ENCODE measurements around the gene LRRC61.

The LRRC61 gene

GRCh38 chr7:150371996-150372270, 48.8 kb downstream of the LRRC61 start:
- no peaks in the 10 kb centered on the region for H3K4me1 ChIP-seq (ENCODE audit: control insufficient read depth, insufficient read depth, low read length)
- no peak overlapping the region for H3K27ac ChIP-seq (ENCODE audit: extremely low read depth, low read depth, low read length)
- ChIA-PET POLR2A (no interaction called here), CTCF (interaction anchor here (0.6 kb wide), 1 partner anchor 647 kb away, joined by 4 read pairs; no protein-coding TSS in a partner anchor)
- H3K36me3 ChIP-seq (ENCODE audit: control insufficient read depth in 2 of 2, insufficient read depth in 1 of 2, low read length in 2 of 2) = peaks cover 0 to 52% of the 10 kb centered on the region in 2 experiments; a peak in 1 of 3 replicates
- TF ChIP-seq OVOL3 (tag by site-specific recombination; IDR thresholded peaks at IDR 0.05) (no peak), ZNF335 (tag by site-specific recombination; conservative IDR thresholded peaks at IDR 0.05) (no peak)
- no peak overlapping the region for H3K4me3 ChIP-seq (ENCODE audit: low read depth, low read length)
- H3K9me3 ChIP-seq (ENCODE audit: control insufficient read depth, insufficient read depth, low read depth, low read length) = no peaks in the 10 kb centered on the region

- Histone ChIP-seq H3K4me1 (ENCODE audit: control insufficient read depth, insufficient read depth, low read length) (no peaks in the 10 kb centered on the region), H3K4me3 (ENCODE audit: low read depth, low read length) (no peak overlapping the region), H3K9me3 (ENCODE audit: control insufficient read depth, insufficient read depth, low read depth, low read length) (no peaks in the 10 kb centered on the region), H3K27ac (ENCODE audit: extremely low read depth, low read depth, low read length) (no peak overlapping the region), H3K36me3 (ENCODE audit: control insufficient read depth in 2 of 2, insufficient read depth in 1 of 2, low read length in 2 of 2) (peaks cover 0 to 52% of the 10 kb centered on the region in 2 experiments; a peak in 1 of 3 replicates)
- TF ChIP-seq ZNF585B (tag by site-specific recombination; IDR thresholded peaks at IDR 0.05) (no peak), ZBTB10 (tag by site-specific recombination; IDR thresholded peaks at IDR 0.05) (no peak), KLF9 (tag by site-specific recombination; IDR thresholded peaks at IDR 0.05; ENCODE audit: low read depth) (0 out of 2 replicates have a peak, but pooled peaks have one; percentile 14)
- POLR2A ChIA-PET = no interaction called here
- CTCF ChIA-PET = no interaction called here
Observed at GRCh38 chr7:150372271-150373048, 49.3 kb downstream of the LRRC61 start.

GRCh38 chr7:150373049-150373801, 50.1 kb downstream of the LRRC61 start:
- CTCF ChIA-PET = no interaction called here

More at GRCh38 chr7:150373049-150373801, 50.1 kb downstream of the LRRC61 start:
- no peaks in the 10 kb centered on the region for H3K9me3 ChIP-seq (ENCODE audit: control insufficient read depth, insufficient read depth, low read depth, low read length)
- TF ChIP-seq ZNF660 (tag by site-specific recombination; IDR thresholded peaks at IDR 0.05) (no peak), ZNF335 (tag by site-specific recombination; conservative IDR thresholded peaks at IDR 0.05) (no peak), ZNF513 (tag by site-specific recombination; IDR thresholded peaks at IDR 0.05) (no peak), ZSCAN16 (tag by site-specific recombination; IDR thresholded peaks at IDR 0.05) (no peak), EGR2 (tag by site-specific recombination; IDR thresholded peaks at IDR 0.05; ENCODE audit: low read depth) (no peak), ZNF146 (tag by site-specific recombination; IDR thresholded peaks at IDR 0.05) (no peak), ZNF155 (tag by site-specific recombination; IDR thresholded peaks at IDR 0.05) (no peak), ZNF341 (tag by site-specific recombination; IDR thresholded peaks at IDR 0.05; ENCODE audit: low read depth) (no peak), ZNF488 (tag by site-specific recombination; IDR thresholded peaks at IDR 0.05) (no peak), ZFP41 (tag by site-specific recombination; IDR thresholded peaks at IDR 0.05; ENCODE audit: borderline replicate concordance) (no peak), PATZ1 (tag by site-specific recombination; IDR thresholded peaks at IDR 0.05) (no peak), ZFP37 (tag by site-specific recombination; IDR thresholded peaks at IDR 0.05) (no peak), ZNF501 (tag by site-specific recombination; IDR thresholded peaks at IDR 0.05) (no peak)
- POLR2A ChIA-PET = no interaction called here
- H3K36me3 ChIP-seq (ENCODE audit: control insufficient read depth in 2 of 2, insufficient read depth in 1 of 2, low read length in 2 of 2) = peaks cover 0 to 52% of the 10 kb centered on the region in 2 experiments; a peak in 1 of 3 replicates
- H3K4me1 ChIP-seq (ENCODE audit: control insufficient read depth, insufficient read depth, low read length) = peaks cover 3% of the 10 kb centered on the region; the same call in 1 of the 2 replicates
- H3K27ac ChIP-seq (ENCODE audit: extremely low read depth, low read depth, low read length) = no peak overlapping the region
- H3K4me3 ChIP-seq (ENCODE audit: low read depth, low read length) = no peak overlapping the region
